NCI-H2081 treated with DMSO at 0.1 percent for 48 hours (cell line): ENCODE results near the gene NHSL2.
A peak's percentile ranks its signal among the peaks of the same experiment; 100 is the strongest.

Experiments
- DNase-seq: peaks from one replicate; lab custom pipeline; 2025; lab: John Stamatoyannopoulos, UW

NHSL2 gene

GRCh38 chrX:72181178-72182125, 270.8 kb downstream of the NHSL2 start, which contains the start of gene PIN4:
TSS of gene PIN4 (plus strand) at chrX:72181757. CDS start at chrX:72181786, 29 bp downstream.
- peak; percentile 98 for DNase-seq

GRCh38 chrX:72182924-72183323, 272.3 kb downstream of the NHSL2 start:
- no peak for DNase-seq

GRCh38 chrX:72201836-72202536, 291.3 kb downstream of the NHSL2 start:
- DNase-seq: no peak
